Amygdala (tissue), 56 donors: ENCODE measurements around the gene RIPPLY1.
A peak's percentile ranks its signal among the peaks of the same experiment; 100 is the strongest.
"Not testable (repeated sequence)": the region's sequence is repeated elsewhere in the genome, so short reads cannot be mapped to it uniquely, and the experiment has no call there.

Source experiments
- DNase-seq, 56 donors: peaks; one replicate each; lab custom pipeline; 2025; lab: John Stamatoyannopoulos, UW

Gene RIPPLY1

GRCh38 chrX:106917830-106918500 lies 14.8 kb upstream of the RIPPLY1 start:
- no peak for DNase-seq

- no peak for DNase-seq
These were observed 9.7 kb upstream of the RIPPLY1 start for GRCh38 chrX:106912864-106913263.

- DNase-seq = no peak
These were observed 3.2 kb upstream of the RIPPLY1 start for GRCh38 chrX:106906361-106906760.

DNA sequence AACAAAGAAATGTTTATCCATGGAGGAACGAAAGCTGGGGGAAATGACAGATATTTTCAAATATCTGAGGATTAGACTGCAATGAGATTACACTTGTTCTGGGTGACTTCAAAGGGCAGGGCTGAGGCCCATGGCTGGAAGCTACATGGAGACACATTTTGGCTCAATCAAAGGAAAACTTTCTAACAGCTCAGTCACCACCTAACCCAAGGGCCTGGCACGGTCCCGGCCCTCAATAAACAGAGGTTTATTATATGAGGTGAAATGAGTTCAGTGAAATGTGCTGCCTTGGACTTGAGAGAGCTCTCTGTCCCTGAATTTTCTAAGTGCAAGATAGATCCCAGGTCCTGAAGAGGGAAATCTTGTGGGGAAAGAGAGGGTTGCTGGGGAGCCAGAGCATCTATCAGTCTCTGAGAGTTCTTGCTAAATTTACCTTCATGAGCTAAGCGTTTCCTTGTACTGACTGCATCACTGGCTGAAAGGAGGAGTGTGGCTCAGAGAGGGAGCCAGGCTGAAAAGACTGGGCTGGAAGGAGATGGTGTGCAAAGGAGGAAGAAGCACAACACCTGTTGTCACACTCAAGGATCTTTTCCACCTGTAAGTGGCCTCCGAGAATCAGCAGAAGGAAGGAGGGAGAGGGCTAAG lies 2.0 kb upstream of the RIPPLY1 start:
- DNase-seq = no peak

GRCh38 chrX:106903856-106904528 lies 851 bp upstream of the RIPPLY1 start:
- DNase-seq = no peak

DNA sequence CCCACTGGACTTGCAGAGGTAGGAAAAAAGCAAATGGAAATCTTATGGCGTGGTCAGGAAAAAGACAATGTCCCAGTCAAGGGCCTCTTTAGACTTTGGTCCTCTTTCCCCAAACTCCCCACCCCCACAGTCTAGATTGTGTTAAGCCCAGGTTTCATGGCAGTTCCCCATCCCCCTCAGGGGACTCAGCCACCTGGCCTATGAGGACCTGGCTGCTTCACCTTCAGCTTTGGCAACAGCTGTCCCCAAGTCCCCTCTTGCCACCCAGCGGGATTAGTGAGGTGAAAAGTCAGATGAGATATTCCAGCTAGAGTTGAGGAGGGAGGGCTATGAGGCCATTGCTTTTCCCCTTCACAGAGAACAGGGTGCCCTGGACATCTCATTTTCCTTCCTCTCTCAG lies 457 bp downstream of the RIPPLY1 start:
- no peak for DNase-seq

- no peak for DNase-seq
These were observed 1.3 kb downstream of the RIPPLY1 start for GRCh38 chrX:106901781-106902219.

- DNase-seq = no peak
These were observed 1.8 kb downstream of the RIPPLY1 start for GRCh38 chrX:106901341-106901740.

DNA sequence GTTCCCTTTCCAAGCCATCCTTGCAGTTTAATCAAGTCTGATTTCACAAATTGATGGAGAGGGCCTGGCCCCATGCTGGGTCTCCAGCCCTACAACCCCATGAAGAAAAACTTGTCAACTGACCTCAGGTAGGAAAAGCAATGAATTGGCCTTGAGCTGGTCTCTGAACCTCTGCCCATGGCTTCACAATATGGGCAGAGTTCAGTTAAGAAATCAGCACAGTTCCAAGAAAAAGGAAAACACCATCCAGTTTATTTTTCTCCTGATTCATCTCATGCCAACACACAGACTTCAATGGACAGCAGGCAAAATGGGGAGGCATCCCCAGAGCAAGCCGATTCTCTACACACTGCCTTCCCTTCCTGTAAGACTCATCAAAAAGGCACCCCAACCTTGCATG lies 3.3 kb downstream of the RIPPLY1 start:
- no peak for DNase-seq

GRCh38 chrX:106899276-106899675 lies 3.9 kb downstream of the RIPPLY1 start:
- DNase-seq = no peak

- peak in 1 of 56 donors; percentile 0 for DNase-seq
These were observed 4.7 kb downstream of the RIPPLY1 start for GRCh38 chrX:106898462-106898861.

- DNase-seq = no peak
These were observed 5.9 kb downstream of the RIPPLY1 start for GRCh38 chrX:106897259-106897658.

DNA sequence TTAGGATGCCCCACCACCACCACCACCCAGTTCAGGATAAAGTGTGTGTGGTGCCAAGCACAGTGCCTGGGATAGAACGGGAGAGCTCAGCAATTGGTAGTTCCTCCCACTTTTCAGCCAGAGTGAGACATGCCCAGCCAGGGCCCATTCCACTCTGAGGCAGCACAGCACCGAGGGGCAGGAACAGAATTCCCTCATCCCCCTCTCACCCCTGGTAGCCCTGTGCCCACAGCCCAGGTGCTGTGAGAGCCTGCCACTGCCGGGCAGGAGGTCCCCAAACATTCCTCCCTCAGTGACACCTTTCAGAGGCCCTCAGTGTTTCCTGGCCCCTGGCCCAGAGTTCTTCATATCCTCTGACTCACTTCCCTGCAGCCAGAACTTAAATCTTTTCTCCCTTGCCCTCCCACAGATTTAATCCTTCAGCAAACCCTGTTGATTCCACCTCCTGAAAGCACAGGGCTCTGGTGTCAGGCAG lies 8.1 kb downstream of the RIPPLY1 start:
- no peak for DNase-seq

GRCh38 chrX:106894392-106894909 lies 8.7 kb downstream of the RIPPLY1 start:
- DNase-seq = peak in 44 of 56 donors; percentile 1 to 68 (median 15)

GRCh38 chrX:106891762-106892460 lies 11.2 kb downstream of the RIPPLY1 start:
- peak in 4 of 56 donors; percentile 0 to 3 (median 2) for DNase-seq

DNA sequence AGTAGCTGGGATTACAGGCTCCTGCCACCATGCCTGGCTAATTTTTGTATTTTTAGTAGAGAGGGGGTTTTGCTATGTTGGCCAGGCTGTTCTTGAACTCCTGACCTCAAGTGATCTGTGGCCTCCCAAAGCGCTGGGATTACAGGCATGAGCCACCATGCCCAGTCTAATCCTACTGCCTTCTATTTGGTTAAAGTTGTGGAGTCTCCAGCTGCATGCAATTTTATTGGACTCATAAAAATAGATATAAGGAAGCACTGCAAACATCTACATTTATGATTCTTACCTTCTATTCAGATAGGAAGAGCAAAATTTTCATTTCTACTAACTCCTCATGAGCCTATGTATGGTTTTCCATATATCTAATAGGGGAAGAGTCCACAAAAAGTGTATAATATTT lies 13.7 kb downstream of the RIPPLY1 start:
- no peak for DNase-seq

GRCh38 chrX:106875151-106875550 lies 28.0 kb downstream of the RIPPLY1 start:
- no peak for DNase-seq

- no peak for DNase-seq
These were observed 29.1 kb downstream of the RIPPLY1 start for GRCh38 chrX:106874075-106874474.

GRCh38 chrX:106872796-106873195 lies 30.3 kb downstream of the RIPPLY1 start:
- not testable (repeated sequence) for DNase-seq

GRCh38 chrX:106863697-106864096 lies 39.4 kb downstream of the RIPPLY1 start:
- no peak for DNase-seq
